Measurements from ENCODE around the gene BSDC1. TPM values are rescaled to one million over a fixed set of nuclear protein-coding genes. Genes with fewer than 3 reads are reported as not detected.

BSDC1 gene
- total RNA-seq, 1 donor from 2014 or later = 38.6 TPM

DNA sequence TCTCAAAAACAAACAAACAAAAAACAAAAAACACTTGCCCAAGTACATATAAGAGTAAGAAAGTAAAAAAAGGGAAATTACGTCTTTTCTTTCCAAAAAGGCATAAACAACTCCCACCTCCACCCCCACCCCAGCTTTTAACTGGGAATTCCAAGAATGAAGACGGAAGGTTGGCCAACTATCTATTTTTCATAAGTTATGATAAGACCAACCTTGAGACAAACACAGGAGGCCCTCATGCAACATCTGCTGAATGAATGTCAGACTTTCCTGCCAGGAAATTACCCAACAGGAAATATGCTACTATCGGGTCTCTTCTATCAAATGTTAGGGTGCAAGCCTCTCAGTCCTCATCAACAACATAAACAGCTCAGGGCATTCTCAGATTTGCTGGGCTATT is 1.9 kb downstream of the BSDC1 start:
- Mint-ChIP-seq H3K27me3 (ENCODE audit: low read depth) (no peaks in the 10 kb centered on the region), H3K4me3 (peak overlapping the region; percentile 62), H3K27ac (ENCODE audit: unreplicated experiment) (no peak overlapping the region), H3K9me3 (no peaks in the 10 kb centered on the region), H3K4me1 (peaks cover 25% of the 10 kb centered on the region), H3K36me3 (ENCODE audit: low read depth) (no peaks in the 10 kb centered on the region)
- DNase-seq (ENCODE audit: low read depth, low spot score) = no peak
- TF ChIP-seq, protein P1, sequence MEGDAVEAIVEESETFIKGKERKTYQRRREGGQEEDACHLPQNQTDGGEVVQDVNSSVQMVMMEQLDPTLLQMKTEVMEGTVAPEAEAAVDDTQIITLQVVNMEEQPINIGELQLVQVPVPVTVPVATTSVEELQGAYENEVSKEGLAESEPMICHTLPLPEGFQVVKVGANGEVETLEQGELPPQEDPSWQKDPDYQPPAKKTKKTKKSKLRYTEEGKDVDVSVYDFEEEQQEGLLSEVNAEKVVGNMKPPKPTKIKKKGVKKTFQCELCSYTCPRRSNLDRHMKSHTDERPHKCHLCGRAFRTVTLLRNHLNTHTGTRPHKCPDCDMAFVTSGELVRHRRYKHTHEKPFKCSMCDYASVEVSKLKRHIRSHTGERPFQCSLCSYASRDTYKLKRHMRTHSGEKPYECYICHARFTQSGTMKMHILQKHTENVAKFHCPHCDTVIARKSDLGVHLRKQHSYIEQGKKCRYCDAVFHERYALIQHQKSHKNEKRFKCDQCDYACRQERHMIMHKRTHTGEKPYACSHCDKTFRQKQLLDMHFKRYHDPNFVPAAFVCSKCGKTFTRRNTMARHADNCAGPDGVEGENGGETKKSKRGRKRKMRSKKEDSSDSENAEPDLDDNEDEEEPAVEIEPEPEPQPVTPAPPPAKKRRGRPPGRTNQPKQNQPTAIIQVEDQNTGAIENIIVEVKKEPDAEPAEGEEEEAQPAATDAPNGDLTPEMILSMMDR (conservative IDR thresholded peaks at IDR 0.05) = no peak

DNA sequence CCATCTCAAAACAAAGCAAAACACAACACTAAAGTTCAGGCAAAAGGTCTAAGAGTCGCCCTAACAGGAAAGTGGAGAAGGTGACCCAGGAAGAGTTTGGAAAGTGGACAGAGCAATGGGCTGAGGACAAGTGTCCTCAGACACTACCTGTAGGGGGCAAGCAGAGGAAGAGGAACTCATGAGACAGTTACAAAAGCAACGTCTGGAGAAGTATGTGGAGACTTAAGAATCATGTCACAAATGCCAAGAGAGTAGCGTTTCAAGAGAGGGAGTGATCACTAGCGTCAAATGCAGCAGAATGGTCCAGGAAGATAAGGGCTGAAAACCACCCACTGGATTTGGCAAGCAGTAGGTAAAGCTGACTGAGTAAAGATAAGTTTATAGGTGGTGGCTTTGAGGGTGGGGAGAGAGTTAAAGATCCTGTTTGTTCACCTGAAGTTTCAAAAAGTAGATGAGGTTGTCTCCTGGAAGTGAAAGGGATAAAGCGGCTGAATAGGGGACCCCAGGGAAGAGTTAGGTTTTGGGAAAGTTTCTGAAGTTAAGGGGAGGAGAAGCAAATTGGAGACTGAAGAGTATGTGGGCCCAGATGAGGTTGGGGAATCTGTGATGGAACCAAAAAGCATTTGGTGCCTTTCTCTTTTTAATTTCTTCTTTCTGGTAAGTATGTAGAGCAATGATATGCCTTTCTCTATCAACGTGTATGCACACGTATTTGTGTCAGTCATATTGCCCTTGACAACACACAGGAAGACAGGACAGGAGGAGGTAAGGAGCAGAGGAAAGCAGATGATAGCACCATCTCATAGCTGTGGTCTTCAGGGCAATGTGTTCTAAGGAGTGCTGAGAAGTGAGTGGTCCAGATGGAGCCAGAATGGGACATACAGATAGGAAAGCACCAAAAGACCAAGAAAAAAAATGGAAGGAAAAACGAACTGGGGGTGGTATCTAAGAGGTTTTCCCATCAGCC is 3.1 kb downstream of the BSDC1 start:
- peaks cover 4% of the 10 kb centered on the region for H3K36me3 Mint-ChIP-seq (ENCODE audit: low read depth)
- TF ChIP-seq, protein P1 (conservative IDR thresholded peaks at IDR 0.05) = no peak
- no peak overlapping the region for H3K4me3 Mint-ChIP-seq
- peaks cover 25% of the 10 kb centered on the region for H3K4me1 Mint-ChIP-seq
- no peaks in the 10 kb centered on the region for H3K27me3 Mint-ChIP-seq (ENCODE audit: low read depth)
- no peaks in the 10 kb centered on the region for H3K9me3 Mint-ChIP-seq
- H3K27ac Mint-ChIP-seq (ENCODE audit: unreplicated experiment) = no peak overlapping the region
- no peak for DNase-seq (ENCODE audit: low read depth, low spot score)

DNA sequence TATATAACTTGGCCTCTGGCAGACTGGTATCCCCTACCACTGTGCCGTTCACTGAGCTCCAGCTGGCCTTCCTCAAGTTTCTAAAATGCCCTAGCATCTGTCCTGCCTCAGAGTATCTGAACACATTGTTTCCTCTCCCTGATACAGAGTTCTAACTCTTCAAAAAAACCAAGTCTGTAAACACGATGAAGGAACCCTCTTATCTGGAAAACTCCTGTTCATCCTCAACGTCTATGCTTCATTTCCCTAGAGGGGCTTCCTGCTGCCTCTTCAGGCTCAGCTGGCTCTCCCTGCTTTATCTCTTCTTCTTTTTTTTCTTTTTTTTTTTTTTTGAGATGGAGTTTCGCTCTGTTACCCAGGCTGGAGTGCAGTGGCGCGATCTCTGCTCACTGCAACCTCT is 5.6 kb downstream of the BSDC1 start:
- Mint-ChIP-seq H3K4me3 (no peak overlapping the region), H3K9me3 (no peaks in the 10 kb centered on the region), H3K27me3 (ENCODE audit: low read depth) (no peaks in the 10 kb centered on the region), H3K4me1 (peaks cover 6% of the 10 kb centered on the region), H3K27ac (ENCODE audit: unreplicated experiment) (no peak overlapping the region), H3K36me3 (ENCODE audit: low read depth) (peaks cover 7% of the 10 kb centered on the region)
- no peak for DNase-seq (ENCODE audit: low read depth, low spot score)
- TF ChIP-seq, protein P1 (conservative IDR thresholded peaks at IDR 0.05) = no peak

DNA sequence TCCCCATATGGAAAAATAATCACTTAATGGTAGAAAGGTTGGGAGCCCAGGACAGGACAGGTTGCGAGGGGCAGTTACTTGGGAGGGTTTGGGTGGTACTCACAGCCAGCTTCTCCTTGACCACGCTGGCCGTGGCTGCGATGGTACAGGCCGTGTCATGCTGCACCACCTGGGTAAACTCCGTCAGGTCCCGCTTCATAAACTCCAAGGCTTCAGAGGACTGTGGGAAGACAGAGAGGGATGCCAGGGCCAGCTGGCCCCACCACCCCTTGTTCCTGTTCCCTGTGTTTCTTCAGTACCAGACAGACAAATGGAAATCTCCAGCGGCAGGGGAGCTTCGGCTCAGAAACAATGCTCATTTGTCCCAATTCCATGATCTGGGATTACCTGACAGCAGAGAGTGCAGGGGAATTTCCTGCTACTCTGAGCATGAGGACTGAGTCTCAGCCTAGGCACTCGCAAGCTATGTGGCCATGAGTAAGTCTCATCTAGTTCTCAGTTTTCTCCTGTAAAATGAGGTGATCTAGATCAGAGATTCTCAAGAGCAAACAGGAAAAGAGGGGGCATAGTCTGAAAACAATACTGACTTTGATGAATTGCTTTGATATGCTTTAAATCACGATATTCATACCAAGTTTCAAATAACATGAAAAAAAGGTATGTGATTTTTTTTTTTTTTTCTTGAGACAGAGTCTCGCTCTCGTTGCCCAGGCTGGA is 7.4 kb downstream of the BSDC1 start:
- H3K27ac Mint-ChIP-seq (ENCODE audit: unreplicated experiment) = no peak overlapping the region
- H3K36me3 Mint-ChIP-seq (ENCODE audit: low read depth) = peaks cover 7% of the 10 kb centered on the region
- no peaks in the 10 kb centered on the region for H3K9me3 Mint-ChIP-seq
- H3K27me3 Mint-ChIP-seq (ENCODE audit: low read depth) = no peaks in the 10 kb centered on the region
- DNase-seq (ENCODE audit: low read depth, low spot score) = no peak
- H3K4me1 Mint-ChIP-seq = no peaks in the 10 kb centered on the region
- TF ChIP-seq, protein P1 (conservative IDR thresholded peaks at IDR 0.05) = no peak
- H3K4me3 Mint-ChIP-seq = no peak overlapping the region

DNA sequence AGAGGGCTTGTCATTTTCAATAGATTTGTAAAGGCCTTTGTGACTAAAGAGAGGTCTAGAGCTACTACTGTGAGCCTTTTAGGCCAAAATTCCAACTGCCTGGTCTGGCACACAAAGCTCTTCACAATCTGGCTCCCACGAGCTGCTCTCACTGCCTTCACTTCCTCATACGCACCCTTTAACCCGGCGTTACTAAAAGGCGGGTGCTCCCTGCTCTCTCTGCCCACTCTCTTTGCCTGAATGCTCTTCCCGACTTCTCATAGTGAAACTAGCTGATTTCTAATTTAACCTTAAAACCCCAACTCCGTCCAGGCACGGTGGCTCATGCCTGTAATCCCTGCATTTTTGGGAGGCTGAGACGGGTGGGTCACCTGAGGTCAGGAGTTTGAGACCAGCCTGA is 14.2 kb downstream of the BSDC1 start:
- no peak overlapping the region for H3K27ac Mint-ChIP-seq (ENCODE audit: unreplicated experiment)
- no peaks in the 10 kb centered on the region for H3K27me3 Mint-ChIP-seq (ENCODE audit: low read depth)
- H3K9me3 Mint-ChIP-seq = no peaks in the 10 kb centered on the region
- peaks cover 8% of the 10 kb centered on the region for H3K36me3 Mint-ChIP-seq (ENCODE audit: low read depth)
- H3K4me1 Mint-ChIP-seq = peaks cover 10% of the 10 kb centered on the region
- no peak for DNase-seq (ENCODE audit: low read depth, low spot score)
- TF ChIP-seq, protein P1 (conservative IDR thresholded peaks at IDR 0.05) = no peak
- no peak overlapping the region for H3K4me3 Mint-ChIP-seq

Measured in neural crest cell (in vitro differentiated cells).